Transverse colon (tissue), 4 donors: Measurements from ENCODE around the gene OR51F1. TPM values are rescaled to one million over a fixed set of nuclear protein-coding genes. Genes with fewer than 3 reads are reported as not detected.
"Not testable (repeated sequence)": the region's sequence is repeated elsewhere in the genome, so short reads cannot be mapped to it uniquely, and the experiment has no call there.

Source experiments
- DNase-seq: peaks from one replicate; pipeline ENCODE4 v3.0.0-alpha.2; 2019
- H3K27ac ChIP-seq, 4 donors: fragments of 200-600 bp; sonication (generic); 2 replicates each; pipeline ENCODE4 v1.5.1; 2016 to 2018; ENCODE audit warnings: inconsistent platforms in 4 of 4
- H3K27me3 ChIP-seq: fragments of 200-600 bp; sonication (generic); 2 replicates; pipeline ENCODE4 v1.5.1; 2017; ENCODE audit warnings: inconsistent platforms
- H3K36me3 ChIP-seq, 4 donors: fragments of 200-600 bp; sonication (generic); 2 replicates each; pipeline ENCODE4 v1.5.1; 2017 to 2019; ENCODE audit warnings: inconsistent platforms in 4 of 4
- H3K4me1 ChIP-seq, 4 donors: fragments of 200-600 bp; sonication (generic); 2 replicates each; pipeline ENCODE4 v1.5.1; 2017 to 2020; ENCODE audit warnings: inconsistent platforms in 4 of 4
- H3K4me3 ChIP-seq, 4 donors: fragments of 200-600 bp; sonication (generic); 1 replicate in 1 of 4; 2 replicates in 3 of 4; pipeline versions ENCODE4 v1.5.1 to v1.6.1; 2017 to 2019; ENCODE audit warnings: inconsistent platforms in 4 of 4
- H3K9me3 ChIP-seq, 2 donors: fragments of 200-600 bp; sonication (generic); 2 replicates each; pipeline ENCODE4 v1.5.1; 2017 to 2019; ENCODE audit warnings: inconsistent platforms in 2 of 2
- CTCF ChIP-seq, 5 experiments: fragments of 200-600 bp in 3 of 5; fragments of 450-650 bp in 2 of 5; sonication (generic) in 3 of 5; IDR thresholded peaks; 1 replicate in 2 of 5; 2 replicates in 3 of 5; pipeline ENCODE4 v1.5.1; 2016 to 2017; ENCODE audit warnings: antibody characterized with exemption in 5 of 5, inconsistent platforms in 3 of 5, mild to moderate bottlenecking in 2 of 5, moderate library complexity in 1 of 5
- EP300 ChIP-seq: sonication (generic); formaldehyde crosslinking; IDR thresholded peaks from one replicate; pipeline ENCODE4 v1.6.1; 2017; ENCODE audit warnings: antibody characterized with exemption, low read depth
- POLR2A ChIP-seq: fragments of 450-650 bp; IDR thresholded peaks from one replicate; pipeline ENCODE4 v1.6.1; 2016; ENCODE audit warnings: antibody characterized with exemption, mild to moderate bottlenecking, moderate library complexity
- POLR2AphosphoS5 ChIP-seq, 3 donors: sonication (generic); formaldehyde crosslinking; IDR thresholded peaks; one replicate each; pipeline ENCODE4 v1.6.1; 2016; ENCODE audit warnings: antibody characterized with exemption in 3 of 3
- WGBS, 2 donors: methylation state at CpG; one replicate each; pipeline ENCODE4 v1.1.5; 2018; ENCODE audit warnings: low coverage in 1 of 2; 5-methylcytosine and 5-hydroxymethylcytosine counted together
- in situ Hi-C, 4 donors: fragments of 200-750 bp; cut with MboI; loops; one replicate each; pipeline versions ENCODE4 v1.15.0 to v1.15.1; 2017; ENCODE audit warnings: low sequenced_read_pairs in 3 of 4, low pct_ligation_motif_present in 1 of 4, low pct_unique_long_range_greater_than_20kb in 1 of 4
- intact Hi-C: fragments of 100-400 bp; cut with DNase I; formaldehyde crosslinking; loops from one replicate; pipeline ENCODE4 v1.15.1; 2023; ENCODE audit warnings: low total_unique reads
- total RNA-seq, 4 donors: library from RNA; depleted of rRNA; stranded (reverse); fragments of >200 nt; gene quantifications; one replicate each; pipeline ENCODE4 v1.1.0, GENCODE V29; 2016

Gene OR51F1
- not detected for total RNA-seq

- intact Hi-C loops = no loop called here
- DNase-seq = no peak
- no peak within 1 kb of the TSS for H3K4me3 ChIP-seq
- H3K9me3 ChIP-seq = no peaks in the 10 kb centered on the region
- TF ChIP-seq POLR2AphosphoS5 (IDR thresholded peaks at IDR 0.05) = no peak
- TF ChIP-seq POLR2A = no peak
- no peaks in the 10 kb centered on the region for H3K27me3 ChIP-seq
- H3K36me3 ChIP-seq = no peaks in the 10 kb centered on the region
- WGBS, 2 donors = 100% methylated on average over 1 of the region's 1 CpG
- no peaks in the 10 kb centered on the region for H3K4me1 ChIP-seq
- in situ Hi-C loops = no loop called here
- no peak within 1 kb of the TSS for H3K27ac ChIP-seq
Measured at GRCh38 chr11:4769838-4770237, at the start of gene OR51F1. OR51F1 (minus strand) TSS chr11:4769938; CDS start chr11:4769938, 0 bp downstream.

DNA sequence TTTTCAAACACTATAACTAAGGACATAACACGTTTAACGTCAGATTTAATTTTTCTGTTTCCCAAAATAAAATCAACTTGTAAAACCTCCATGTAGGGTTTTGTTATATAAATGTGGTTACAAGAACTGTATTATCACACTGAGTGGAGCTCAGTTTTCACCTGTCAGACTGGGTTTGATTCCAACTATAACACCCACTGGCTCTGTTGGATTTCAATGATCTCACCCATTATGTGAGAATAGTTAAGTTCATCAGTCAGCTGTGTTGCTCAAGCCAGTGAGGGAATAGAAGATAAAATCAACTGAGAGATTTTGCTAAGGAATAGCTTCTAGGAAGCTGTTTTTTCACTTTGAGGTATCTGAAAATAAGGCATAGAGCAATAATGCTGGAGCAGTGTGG lies 39.5 kb upstream of the OR51F1 start:
- H3K9me3 ChIP-seq = no peaks in the 10 kb centered on the region
- H3K36me3 ChIP-seq = no peaks in the 10 kb centered on the region
- H3K27me3 ChIP-seq = no peaks in the 10 kb centered on the region
- H3K4me3 ChIP-seq = no peak overlapping the region
- intact Hi-C loops = no loop called here
- in situ Hi-C loops = no loop called here
- no peak for DNase-seq
- H3K4me1 ChIP-seq = no peaks in the 10 kb centered on the region
- 91 to 95% methylated on average over 2 of the region's 2 CpGs for WGBS, 2 donors
- no peak for TF ChIP-seq POLR2AphosphoS5 (IDR thresholded peaks at IDR 0.05)
- TF ChIP-seq POLR2A = no peak
- no peak for TF ChIP-seq CTCF (IDR thresholded peaks at IDR 0.05)
- no peak for TF ChIP-seq EP300
- no peak overlapping the region for H3K27ac ChIP-seq

- Histone ChIP-seq H3K36me3 (no peaks in the 10 kb centered on the region), H3K27me3 (no peaks in the 10 kb centered on the region), H3K4me3 (no peak overlapping the region), H3K27ac (no peak overlapping the region), H3K9me3 (no peaks in the 10 kb centered on the region), H3K4me1 (no peaks in the 10 kb centered on the region)
- DNase-seq = no peak
- in situ Hi-C loops (no loop called here), intact Hi-C loops (no loop called here)
- 82% methylated on average over 1 of the region's 1 CpG; no CpG with 5 or more reads in 1 of the 2 donors for WGBS, 2 donors
- TF ChIP-seq CTCF (IDR thresholded peaks at IDR 0.05) (no peak), POLR2A (no peak), EP300 (no peak), POLR2AphosphoS5 (IDR thresholded peaks at IDR 0.05) (no peak)
Measured at GRCh38 chr11:4808476-4808875, 38.7 kb upstream of the OR51F1 start.

GRCh38 chr11:4804280-4804679 lies 34.5 kb upstream of the OR51F1 start, which contains the start of gene OR52R1:
OR52R1 (minus strand) TSS chr11:4804380; CDS start chr11:4804380, 0 bp downstream.
- Histone ChIP-seq H3K27me3 (no peaks in the 10 kb centered on the region), H3K4me3 (no peak within 1 kb of the TSS), H3K36me3 (no peaks in the 10 kb centered on the region), H3K27ac (no peak within 1 kb of the TSS), H3K9me3 (no peaks in the 10 kb centered on the region), H3K4me1 (no peaks in the 10 kb centered on the region)
- DNase-seq = no peak
- in situ Hi-C loops = no loop called here
- intact Hi-C loops = no loop called here
- WGBS, 2 donors = 94 to 98% methylated on average over 2 to 3 of the region's 3 CpGs
- no peak for TF ChIP-seq EP300
- no peak for TF ChIP-seq POLR2A
- no peak for TF ChIP-seq CTCF (IDR thresholded peaks at IDR 0.05)

- H3K27me3 ChIP-seq, H3K4me3 ChIP-seq, H3K4me1 ChIP-seq, DNase-seq, in situ Hi-C loops, H3K36me3 ChIP-seq, H3K9me3 ChIP-seq, intact Hi-C loops, H3K27ac ChIP-seq: not testable (repeated sequence)
- 86 to 100% methylated on average over 2 to 5 of the region's 5 CpGs for WGBS, 2 donors
Measured at GRCh38 chr11:4801316-4801715, 31.6 kb upstream of the OR51F1 start.
